ENCODE measurements around the gene TNNT3. TPM values are rescaled to one million over a fixed set of nuclear protein-coding genes. Genes with fewer than 3 reads are reported as not detected.
"Not testable (repeated sequence)": the region's sequence is repeated elsewhere in the genome, so short reads cannot be mapped to it uniquely, and the experiment has no call there.

Gene TNNT3
- total and polyA plus RNA-seq, 10 donors, result 0.64 to 4.9 (median 2.0) TPM; not detected in 1

DNA sequence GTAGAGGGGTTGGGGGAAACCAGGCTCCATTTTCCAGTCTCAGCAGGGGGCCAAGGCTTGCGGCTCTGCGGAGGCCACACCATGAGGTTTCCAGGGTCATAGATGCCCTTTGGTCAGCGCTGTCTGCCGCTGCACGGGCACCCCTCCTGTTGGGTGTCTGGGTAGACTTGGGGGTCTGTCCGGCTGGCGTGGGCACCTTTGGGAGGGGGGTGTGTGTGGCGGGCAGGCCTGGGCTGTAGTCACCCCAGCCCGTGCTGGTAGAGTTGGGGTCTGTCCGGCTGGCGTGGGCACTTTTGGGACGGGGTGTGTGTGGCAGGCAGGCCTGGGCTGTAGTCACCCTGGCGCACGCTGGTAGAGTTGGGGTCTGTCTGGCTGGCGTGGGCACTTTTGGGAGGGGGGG lies 48.0 kb upstream of the TNNT3 start:
- TF ChIP-seq POLR2AphosphoS5 (IDR thresholded peaks at IDR 0.05) (no peak), POLR2A (IDR thresholded peaks at IDR 0.05) (no peak)
- TF ChIP-seq, protein P1, sequence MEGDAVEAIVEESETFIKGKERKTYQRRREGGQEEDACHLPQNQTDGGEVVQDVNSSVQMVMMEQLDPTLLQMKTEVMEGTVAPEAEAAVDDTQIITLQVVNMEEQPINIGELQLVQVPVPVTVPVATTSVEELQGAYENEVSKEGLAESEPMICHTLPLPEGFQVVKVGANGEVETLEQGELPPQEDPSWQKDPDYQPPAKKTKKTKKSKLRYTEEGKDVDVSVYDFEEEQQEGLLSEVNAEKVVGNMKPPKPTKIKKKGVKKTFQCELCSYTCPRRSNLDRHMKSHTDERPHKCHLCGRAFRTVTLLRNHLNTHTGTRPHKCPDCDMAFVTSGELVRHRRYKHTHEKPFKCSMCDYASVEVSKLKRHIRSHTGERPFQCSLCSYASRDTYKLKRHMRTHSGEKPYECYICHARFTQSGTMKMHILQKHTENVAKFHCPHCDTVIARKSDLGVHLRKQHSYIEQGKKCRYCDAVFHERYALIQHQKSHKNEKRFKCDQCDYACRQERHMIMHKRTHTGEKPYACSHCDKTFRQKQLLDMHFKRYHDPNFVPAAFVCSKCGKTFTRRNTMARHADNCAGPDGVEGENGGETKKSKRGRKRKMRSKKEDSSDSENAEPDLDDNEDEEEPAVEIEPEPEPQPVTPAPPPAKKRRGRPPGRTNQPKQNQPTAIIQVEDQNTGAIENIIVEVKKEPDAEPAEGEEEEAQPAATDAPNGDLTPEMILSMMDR (IDR thresholded peaks at IDR 0.05 in 8 of 11, conservative IDR thresholded peaks at IDR 0.05 in 3 of 11), result no peak
- Histone ChIP-seq H3K4me1 (peaks cover 27 to 96% (median 66%) of the 10 kb centered on the region in 6 donors), H3K27me3 (replicated peaks in 1 of 7) (no peaks in the 10 kb centered on the region), H3K9me3 (no peaks in the 10 kb centered on the region), H3K27ac (peak overlapping the region; percentile 53 to 87 (median 81)), H3K4me3 (peak overlapping the region; percentile 32 to 71 (median 46)), H3K36me3 (peaks cover 0 to 52% (median 2%) of the 10 kb centered on the region in 6 donors)
- 59 to 92% (median 77%) methylated on average over 7 to 15 of the region's 15 CpGs for WGBS, 5 donors
- intact Hi-C loops (cut with DNase I; ENCODE audit: low total_unique reads), result no loop called here
- peak; percentile 74 for DNase-seq

DNA sequence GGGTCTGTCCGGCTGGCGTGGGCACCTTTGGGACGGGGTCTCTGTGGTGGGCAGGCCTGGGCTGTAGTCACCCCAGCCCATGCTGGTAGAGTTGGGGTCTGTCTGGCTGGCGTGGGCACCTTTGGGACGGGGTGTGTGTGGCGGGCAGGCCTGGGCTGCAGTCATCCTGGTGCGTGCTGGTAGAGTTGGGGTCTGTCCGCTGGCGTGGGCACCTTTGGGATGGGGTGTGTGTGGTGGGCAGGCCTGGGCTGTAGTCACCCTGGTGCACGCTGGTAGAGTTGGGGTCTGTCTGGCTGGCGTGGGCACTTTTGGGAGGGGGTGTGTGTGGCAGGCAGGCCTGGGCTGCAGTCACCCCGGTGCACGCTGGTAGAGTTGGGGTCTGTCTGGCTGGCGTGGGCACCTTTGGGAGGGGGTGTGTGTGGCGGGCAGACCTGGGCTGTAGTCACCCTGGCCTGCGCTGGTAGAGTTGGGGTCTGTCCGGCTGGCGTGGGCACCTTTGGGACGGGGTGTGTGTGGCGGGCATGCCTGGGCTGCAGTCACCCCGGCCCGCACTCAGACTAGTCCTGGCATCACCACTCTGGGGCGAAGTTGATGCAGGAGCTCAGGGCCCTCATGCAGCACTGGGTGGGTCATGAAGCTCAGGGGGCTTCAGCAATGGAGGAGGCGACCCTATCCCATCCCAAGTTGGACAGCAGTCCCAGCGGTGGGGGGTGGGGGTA lies 47.1 kb upstream of the TNNT3 start:
- no peak for DNase-seq
- TF ChIP-seq POLR2A (IDR thresholded peaks at IDR 0.05) (no peak), POLR2AphosphoS5 (IDR thresholded peaks at IDR 0.05) (no peak)
- TF ChIP-seq, protein P1 (IDR thresholded peaks at IDR 0.05 in 8 of 11, conservative IDR thresholded peaks at IDR 0.05 in 3 of 11), result no peak
- H3K27me3 ChIP-seq (replicated peaks in 1 of 7), result no peaks in the 10 kb centered on the region
- H3K4me1 ChIP-seq, result peaks cover 29 to 96% (median 65%) of the 10 kb centered on the region in 6 donors
- H3K4me3 ChIP-seq, result peak overlapping the region in 6 of 8 donors; percentile 15 to 71 (median 45)
- no peaks in the 10 kb centered on the region for H3K9me3 ChIP-seq
- intact Hi-C loops (cut with DNase I; ENCODE audit: low total_unique reads), result no loop called here
- 73 to 90% (median 78%) methylated on average over 16 to 25 of the region's 25 CpGs for WGBS, 5 donors
- H3K27ac ChIP-seq, result peak overlapping the region in 6 of 8 donors; percentile 51 to 87 (median 84)
- peaks cover 0 to 50% (median 2%) of the 10 kb centered on the region in 6 donors for H3K36me3 ChIP-seq

DNA sequence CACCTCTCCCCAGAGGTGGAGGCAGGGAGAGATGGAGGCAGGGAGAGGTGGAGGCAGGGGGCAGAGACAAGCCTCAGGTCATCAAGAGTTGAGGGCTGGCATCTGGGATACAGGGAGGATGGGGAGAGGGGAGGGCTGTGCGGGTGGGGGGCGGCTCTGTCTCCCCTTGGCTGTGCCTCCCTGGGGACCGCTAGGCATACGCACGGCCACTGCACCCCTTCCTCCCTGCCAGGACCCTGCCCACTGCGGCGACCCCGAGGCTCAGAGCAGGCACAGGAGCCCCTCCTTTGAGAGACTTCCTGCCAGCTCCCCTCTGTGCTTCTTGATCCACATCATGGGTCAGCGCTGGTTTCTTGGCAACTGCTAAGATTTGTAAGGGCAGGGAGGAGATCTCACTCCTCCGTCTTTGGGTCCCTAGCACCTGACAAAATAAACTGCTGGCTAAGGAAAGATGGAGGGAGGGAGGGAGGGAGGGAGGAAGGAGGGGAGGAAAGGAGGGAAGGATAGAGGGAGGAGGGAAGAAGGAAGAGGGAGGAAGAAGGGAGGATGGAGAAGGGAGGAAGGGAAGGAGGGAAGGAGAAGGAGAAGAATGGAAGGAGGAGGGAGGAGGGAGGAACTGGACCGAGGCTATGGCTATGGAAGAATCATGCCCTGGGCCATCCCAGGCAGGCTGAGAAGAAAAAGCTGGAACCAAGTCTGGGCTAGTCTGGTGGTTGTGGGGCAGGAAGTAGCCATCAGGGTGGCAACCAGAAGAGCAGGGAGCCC lies 46.3 kb upstream of the TNNT3 start:
- WGBS, 5 donors, result 38 to 64% (median 47%) methylated on average over 11 of the region's 11 CpGs
- Histone ChIP-seq H3K4me1 (peaks cover 27 to 96% (median 65%) of the 10 kb centered on the region in 6 donors), H3K27ac (peak overlapping the region in 7 of 8 donors; percentile 47 to 87 (median 79)), H3K27me3 (replicated peaks in 1 of 7) (no peaks in the 10 kb centered on the region), H3K9me3 (no peaks in the 10 kb centered on the region), H3K36me3 (peaks cover 0 to 50% (median 4%) of the 10 kb centered on the region in 6 donors), H3K4me3 (peak overlapping the region in 6 of 8 donors; percentile 15 to 71 (median 45))
- intact Hi-C loops (cut with DNase I; ENCODE audit: low total_unique reads), result no loop called here
- peak; percentile 66 for DNase-seq
- peak in 1 of 3 donors; percentile 33 for TF ChIP-seq POLR2AphosphoS5 (IDR thresholded peaks at IDR 0.05)
- TF ChIP-seq, protein P1 (IDR thresholded peaks at IDR 0.05 in 8 of 11, conservative IDR thresholded peaks at IDR 0.05 in 3 of 11), result no peak

GRCh38 chr11:1873813-1874150 lies 45.7 kb upstream of the TNNT3 start:
- WGBS, 5 donors, result 79 to 90% (median 80%) methylated on average over 12 to 17 of the region's 17 CpGs
- Histone ChIP-seq H3K4me1 (peaks cover 23 to 96% (median 65%) of the 10 kb centered on the region in 6 donors), H3K36me3 (peaks cover 0 to 48% (median 4%) of the 10 kb centered on the region in 6 donors), H3K27ac (peak overlapping the region in 5 of 8 donors; percentile 68 to 87 (median 83)), H3K4me3 (peak overlapping the region in 5 of 8 donors; percentile 36 to 71 (median 50))
- intact Hi-C loops (cut with DNase I; ENCODE audit: low total_unique reads); DNase-seq; H3K27me3 ChIP-seq (replicated peaks in 1 of 7); H3K9me3 ChIP-seq: not testable (repeated sequence)

- WGBS, 5 donors, result 71 to 92% (median 83%) methylated on average over 10 to 17 of the region's 17 CpGs
Observed at GRCh38 chr11:1874441-1875092, 44.9 kb upstream of the TNNT3 start.

More at GRCh38 chr11:1874441-1875092, 44.9 kb upstream of the TNNT3 start:
- peak overlapping the region in 5 of 8 donors; percentile 19 to 71 (median 26) for H3K4me3 ChIP-seq
- H3K27me3 ChIP-seq (replicated peaks in 1 of 7); intact Hi-C loops (cut with DNase I; ENCODE audit: low total_unique reads); H3K9me3 ChIP-seq: not testable (repeated sequence)
- peaks cover 0 to 55% (median 4%) of the 10 kb centered on the region in 6 donors for H3K36me3 ChIP-seq
- peaks cover 23 to 96% (median 67%) of the 10 kb centered on the region in 6 donors for H3K4me1 ChIP-seq
- H3K27ac ChIP-seq, result peak overlapping the region; percentile 14 to 86 (median 68)
- DNase-seq, result peak; percentile 76
